CD4-positive, CD25-positive, alpha-beta regulatory T cell (primary cell): ENCODE results near the gene HBB. TPM values are rescaled to one million over a fixed set of nuclear protein-coding genes. Genes with fewer than 3 reads are reported as not detected.

Experiments used
- ATAC-seq, 2 donors: fragments of 150-1000 bp; cut with Tn5 transposase; one replicate each; pipeline ENCODE4 v1.10.0; 2021; ENCODE audit warnings: low read depth in 2 of 2, moderate number of reproducible peaks in 2 of 2, moderate library complexity in 1 of 2
- DNase-seq, 3 donors: peaks; one replicate each; pipeline versions ENCODE4 v3.0.0 to v3.0.0-alpha.2; 2012 to 2022; ENCODE audit warnings: mixed read lengths in 1 of 3
- H3K27ac ChIP-seq: one replicate; pipeline ENCODE4 v1.7.0; 2013; ENCODE audit warnings: mild to moderate bottlenecking, low read length; ENCODE audit not compliant: insufficient read depth, poor library complexity, severe bottlenecking
- H3K27me3 ChIP-seq: one replicate; pipeline ENCODE4 v1.7.0; 2013; ENCODE audit warnings: low read length; ENCODE audit not compliant: control insufficient read depth, insufficient read depth
- H3K36me3 ChIP-seq: one replicate; pipeline ENCODE4 v1.7.0; 2013; ENCODE audit warnings: mild to moderate bottlenecking, low read length, moderate library complexity; ENCODE audit not compliant: control insufficient read depth, insufficient read depth
- H3K4me1 ChIP-seq: 2 replicates; pipeline ENCODE4 v1.7.0; 2013; ENCODE audit warnings: mild to moderate bottlenecking, low read length; ENCODE audit not compliant: insufficient read depth, control insufficient read depth, poor library complexity, severe bottlenecking
- H3K4me3 ChIP-seq: one replicate; pipeline ENCODE4 v1.7.0; 2013; ENCODE audit warnings: low read depth, mild to moderate bottlenecking, low read length, moderate library complexity
- H3K9me3 ChIP-seq, 2 experiments: 1 replicate in 1 of 2; 2 replicates in 1 of 2; pipeline ENCODE4 v1.7.0; 2013; ENCODE audit warnings: low read length in 2 of 2, mild to moderate bottlenecking in 1 of 2, moderate library complexity in 1 of 2; ENCODE audit not compliant: control insufficient read depth in 2 of 2
- H3K27ac Mint-ChIP-seq, 3 donors: one replicate each; pipeline ENCODE4 v1.8.0; 2020 to 2022; ENCODE audit warnings: mild to moderate bottlenecking in 3 of 3, mixed read lengths in 3 of 3, moderate library complexity in 2 of 3
- H3K27me3 Mint-ChIP-seq: one replicate; pipeline ENCODE4 v1.8.0; 2022; ENCODE audit warnings: mild to moderate bottlenecking, mixed read lengths
- H3K36me3 Mint-ChIP-seq: one replicate; pipeline ENCODE4 v1.8.0; 2020; ENCODE audit warnings: mixed read lengths
- H3K4me1 Mint-ChIP-seq, 4 donors: one replicate each; pipeline ENCODE4 v1.8.0; 2020 to 2022; ENCODE audit warnings: mixed read lengths in 4 of 4, mild to moderate bottlenecking in 1 of 4
- H3K4me3 Mint-ChIP-seq, 4 donors: one replicate each; pipeline ENCODE4 v1.8.0; 2020 to 2022; ENCODE audit warnings: mild to moderate bottlenecking in 4 of 4, mixed read lengths in 4 of 4, moderate library complexity in 3 of 4
- H3K9me3 Mint-ChIP-seq, 7 donors: one replicate each; pipeline ENCODE4 v1.8.0; 2020 to 2022; ENCODE audit warnings: mixed read lengths in 7 of 7, mild to moderate bottlenecking in 3 of 7, moderate library complexity in 2 of 7
- polyA plus RNA-seq, 4 donors: library from polyadenylated mRNA; unstranded; fragments of 300-500 nt; fragmentation: Illumina TruSeq; gene quantifications; one replicate each; pipeline ENCODE4 v1.2.3, GENCODE V29; 2021
- total RNA-seq: library from RNA; stranded (reverse); gene quantifications from one replicate; pipeline ENCODE4 v1.2.3, GENCODE V29; 2022

The HBB gene
- total and polyA plus RNA-seq, 5 donors from 2014 or later, result 0.37 to 4.4 (median 1.6) TPM; not detected in 1

DNA sequence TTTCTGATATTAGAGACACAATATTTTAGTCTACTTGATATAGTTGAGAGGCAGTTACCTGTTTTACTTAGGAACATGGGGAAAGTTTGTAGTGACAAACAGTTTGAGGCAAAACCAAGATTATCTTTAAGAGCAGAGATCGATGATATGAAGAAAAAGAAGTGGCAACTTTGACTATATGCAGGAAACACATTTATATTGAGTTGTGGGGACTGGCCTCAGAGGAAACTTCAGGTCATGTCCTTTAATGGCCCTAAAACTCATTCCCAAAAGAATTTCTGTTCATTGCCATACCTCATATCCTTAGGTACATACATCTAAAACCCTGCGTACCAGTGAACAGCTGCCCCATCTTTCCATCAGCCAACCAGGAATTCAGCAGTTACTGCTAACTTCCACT, 18.3 kb upstream of the HBB start:
- DNase-seq (no peak), ATAC-seq (no peak)
- H3K36me3 Mint-ChIP-seq, result no peaks in the 10 kb centered on the region
- H3K9me3 Mint-ChIP-seq, result peaks cover 0 to 3% (median 0%) of the 10 kb centered on the region in 7 donors
- Histone ChIP-seq H3K27ac (no peak overlapping the region), H3K4me3 (no peak overlapping the region), H3K27me3 (no peaks in the 10 kb centered on the region), H3K36me3 (no peaks in the 10 kb centered on the region), H3K9me3 (no peaks in the 10 kb centered on the region), H3K4me1 (no peaks in the 10 kb centered on the region)
- H3K4me1 Mint-ChIP-seq, result no peaks in the 10 kb centered on the region
- H3K27ac Mint-ChIP-seq, result no peak overlapping the region
- no peak overlapping the region for H3K4me3 Mint-ChIP-seq
- peaks cover 8% of the 10 kb centered on the region for H3K27me3 Mint-ChIP-seq

DNA sequence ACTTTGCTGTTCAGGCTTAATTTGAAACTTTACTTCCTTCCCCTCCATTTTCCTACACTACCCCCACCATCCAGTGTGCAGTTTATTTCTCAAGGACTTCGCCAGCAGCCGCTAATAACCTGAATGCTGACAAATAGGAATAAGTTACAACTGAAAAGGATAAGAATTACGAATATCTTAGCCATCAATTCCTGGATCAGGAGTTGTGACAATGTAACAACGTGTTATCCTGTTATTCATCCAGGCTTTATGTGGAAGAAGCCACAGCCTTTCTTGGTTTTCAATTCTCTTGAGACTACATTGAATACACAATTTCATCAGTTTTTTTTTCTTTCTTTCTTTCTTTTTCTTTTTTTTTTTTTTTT, 16.9 kb upstream of the HBB start:
- Mint-ChIP-seq H3K4me1 (no peaks in the 10 kb centered on the region), H3K36me3 (no peaks in the 10 kb centered on the region)
- H3K36me3 ChIP-seq, result no peaks in the 10 kb centered on the region

DNA sequence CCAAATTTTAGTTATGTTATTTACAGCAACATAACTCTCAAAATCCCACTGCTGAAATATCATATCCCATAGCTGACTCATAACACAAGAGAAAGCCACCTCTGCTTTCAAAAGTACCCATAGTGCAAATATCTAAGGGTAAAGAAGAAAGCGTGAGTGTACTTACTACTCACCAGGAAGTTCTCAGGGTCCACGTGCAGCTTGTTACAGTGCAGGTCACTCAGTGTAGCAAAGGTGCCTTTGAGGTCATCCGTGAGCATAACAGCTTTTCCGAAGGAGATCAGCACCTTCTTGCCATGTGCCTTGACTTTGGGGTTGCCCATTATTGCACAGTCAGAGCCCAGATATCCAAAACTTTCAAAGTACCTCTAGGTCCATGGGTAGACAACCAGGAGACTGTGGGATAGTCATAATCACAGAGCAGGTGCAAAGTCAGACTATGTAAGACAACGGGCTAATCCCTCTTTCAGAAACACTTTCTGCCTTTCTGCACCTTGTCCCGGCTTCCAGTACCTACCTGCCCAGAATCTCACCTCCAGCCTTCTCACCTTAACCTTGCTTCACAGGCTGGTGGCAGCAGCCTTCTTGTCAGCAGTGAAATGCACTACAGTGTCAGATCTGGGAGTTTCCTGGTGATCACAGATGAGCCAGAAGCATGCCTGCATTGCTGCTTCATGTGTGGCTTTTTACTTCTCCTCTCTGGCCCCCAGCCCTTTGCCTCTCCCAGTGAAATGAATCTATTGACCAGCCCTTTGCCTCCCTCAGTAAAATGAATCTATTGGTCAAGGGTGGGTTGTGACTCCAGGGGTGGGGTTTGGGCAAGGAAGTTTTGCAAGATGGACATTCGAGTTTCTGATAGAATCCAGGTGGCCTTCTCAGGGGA, 16.3 kb upstream of the HBB start:
- Mint-ChIP-seq H3K4me3 (no peak overlapping the region), H3K4me1 (no peaks in the 10 kb centered on the region), H3K27me3 (peaks cover 8% of the 10 kb centered on the region), H3K27ac (no peak overlapping the region), H3K9me3 (peaks cover 0 to 3% (median 0%) of the 10 kb centered on the region in 7 donors), H3K36me3 (no peaks in the 10 kb centered on the region)
- no peaks in the 10 kb centered on the region for H3K27me3 ChIP-seq
- H3K27ac ChIP-seq, result no peak overlapping the region
- no peaks in the 10 kb centered on the region for H3K36me3 ChIP-seq
- no peak overlapping the region for H3K4me3 ChIP-seq
- DNase-seq, result no peak
- ATAC-seq, result no peak
- no peaks in the 10 kb centered on the region for H3K4me1 ChIP-seq
- H3K9me3 ChIP-seq, result no peaks in the 10 kb centered on the region

More for the DNA sequence above, 16.9 kb upstream of the HBB start:
- Histone ChIP-seq H3K9me3 (no peaks in the 10 kb centered on the region), H3K27me3 (no peaks in the 10 kb centered on the region), H3K27ac (no peak overlapping the region), H3K4me3 (no peak overlapping the region), H3K4me1 (no peaks in the 10 kb centered on the region)
- ATAC-seq, result no peak
- Mint-ChIP-seq H3K27me3 (peaks cover 8% of the 10 kb centered on the region), H3K4me3 (no peak overlapping the region), H3K9me3 (peaks cover 0 to 3% (median 0%) of the 10 kb centered on the region in 7 donors), H3K27ac (no peak overlapping the region)
- DNase-seq, result no peak

DNA sequence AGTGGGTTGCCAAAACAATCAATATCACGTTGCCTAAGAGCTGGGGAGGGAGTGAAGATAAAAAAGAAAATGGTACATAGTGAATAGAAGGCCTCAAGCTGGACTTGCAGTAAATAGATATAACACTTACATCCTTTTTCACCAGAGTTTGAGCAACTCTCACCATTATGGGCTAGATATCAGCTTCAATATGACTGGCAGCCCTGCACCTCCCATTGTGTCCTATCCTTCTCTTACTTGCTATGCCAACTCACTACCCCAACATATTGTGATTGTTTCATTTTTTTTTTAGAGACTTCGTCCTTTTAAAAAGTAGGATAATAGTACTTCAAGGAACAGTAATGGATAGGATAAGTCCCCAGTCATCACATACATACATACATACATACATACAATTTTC, 15.3 kb upstream of the HBB start:
- Mint-ChIP-seq H3K27me3 (peaks cover 8% of the 10 kb centered on the region), H3K4me1 (no peaks in the 10 kb centered on the region), H3K9me3 (peaks cover 0 to 3% (median 0%) of the 10 kb centered on the region in 7 donors), H3K4me3 (no peak overlapping the region), H3K36me3 (no peaks in the 10 kb centered on the region), H3K27ac (no peak overlapping the region)
- no peak for DNase-seq
- no peaks in the 10 kb centered on the region for H3K27me3 ChIP-seq
- H3K4me3 ChIP-seq, result no peak overlapping the region
- no peak for ATAC-seq
- no peaks in the 10 kb centered on the region for H3K4me1 ChIP-seq
- no peaks in the 10 kb centered on the region for H3K36me3 ChIP-seq
- no peaks in the 10 kb centered on the region for H3K9me3 ChIP-seq
- H3K27ac ChIP-seq, result no peak overlapping the region

DNA sequence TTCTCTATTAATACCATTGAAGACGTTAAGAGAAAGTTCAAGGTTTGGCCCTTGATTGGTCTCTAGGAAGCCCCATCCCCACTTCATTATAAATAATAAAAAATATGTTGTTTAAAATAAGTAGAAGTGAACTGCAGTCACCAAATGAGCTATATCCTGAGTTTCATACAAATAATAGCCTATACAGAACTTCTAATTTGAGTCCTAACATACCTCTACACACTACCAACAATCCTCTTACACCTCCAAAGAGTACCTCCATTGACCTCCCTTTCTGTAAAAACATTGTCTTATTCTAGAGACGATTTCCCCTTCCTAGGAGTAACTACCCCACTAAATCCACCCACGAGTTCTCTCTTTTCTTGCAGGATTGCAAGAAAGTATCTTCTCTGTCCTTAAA, 14.6 kb upstream of the HBB start:
- Histone ChIP-seq H3K27ac (no peak overlapping the region), H3K36me3 (no peaks in the 10 kb centered on the region), H3K27me3 (no peaks in the 10 kb centered on the region), H3K9me3 (no peaks in the 10 kb centered on the region), H3K4me1 (no peaks in the 10 kb centered on the region), H3K4me3 (no peak overlapping the region)
- Mint-ChIP-seq H3K27me3 (peaks cover 4% of the 10 kb centered on the region), H3K9me3 (peaks cover 0 to 3% (median 0%) of the 10 kb centered on the region in 7 donors), H3K4me1 (no peaks in the 10 kb centered on the region), H3K4me3 (no peak overlapping the region), H3K36me3 (no peaks in the 10 kb centered on the region), H3K27ac (no peak overlapping the region)
- DNase-seq (no peak), ATAC-seq (no peak)

DNA sequence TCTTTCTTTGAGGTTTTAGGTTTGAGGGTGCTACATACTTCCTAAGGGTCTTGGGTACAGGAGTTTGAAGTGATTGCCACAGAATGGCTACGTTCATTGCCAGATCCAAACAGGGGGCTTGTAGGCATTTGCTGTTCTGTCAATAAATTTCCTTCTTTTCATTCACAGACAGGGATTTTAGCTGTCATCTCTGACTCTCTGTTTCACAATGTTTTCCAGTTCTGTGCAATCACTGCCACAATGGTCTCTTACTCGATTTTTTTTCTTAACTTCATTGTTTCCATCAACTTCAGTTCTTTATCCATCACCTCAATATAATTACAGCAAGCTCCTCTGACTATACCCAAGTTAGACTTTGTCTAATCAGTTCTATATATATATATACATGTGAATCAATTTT, 13.6 kb upstream of the HBB start:
- Mint-ChIP-seq H3K4me3 (no peak overlapping the region), H3K4me1 (no peaks in the 10 kb centered on the region), H3K36me3 (no peaks in the 10 kb centered on the region), H3K9me3 (no peaks in the 10 kb centered on the region), H3K27ac (no peak overlapping the region), H3K27me3 (peaks cover 4% of the 10 kb centered on the region)
- Histone ChIP-seq H3K27me3 (no peaks in the 10 kb centered on the region), H3K27ac (no peak overlapping the region), H3K36me3 (no peaks in the 10 kb centered on the region), H3K9me3 (no peaks in the 10 kb centered on the region), H3K4me3 (no peak overlapping the region), H3K4me1 (no peaks in the 10 kb centered on the region)
- ATAC-seq, result no peak
- no peak for DNase-seq

DNA sequence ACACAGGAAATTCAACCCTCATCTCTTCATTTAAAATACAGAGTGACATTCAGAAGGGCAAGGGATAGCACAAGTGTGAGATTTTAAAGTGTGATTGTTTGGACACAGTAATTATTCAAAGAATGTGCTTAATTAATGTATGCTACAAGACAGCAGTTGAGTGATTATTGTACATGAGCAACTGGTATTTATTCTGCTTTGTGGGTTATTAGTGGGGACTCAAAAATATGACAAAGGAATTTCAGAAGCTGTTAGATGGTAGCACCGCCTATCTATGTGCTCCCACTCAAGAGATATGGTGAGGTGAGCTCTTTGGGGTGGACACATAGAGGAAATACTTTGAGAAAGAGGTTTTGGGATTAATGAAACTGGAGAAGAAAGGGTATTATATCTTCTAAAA, 13.2 kb upstream of the HBB start:
- Histone ChIP-seq H3K36me3 (no peaks in the 10 kb centered on the region), H3K4me3 (no peak overlapping the region), H3K9me3 (no peaks in the 10 kb centered on the region), H3K4me1 (no peaks in the 10 kb centered on the region), H3K27ac (no peak overlapping the region), H3K27me3 (no peaks in the 10 kb centered on the region)
- DNase-seq (no peak), ATAC-seq (no peak)
- Mint-ChIP-seq H3K4me3 (no peak overlapping the region), H3K4me1 (no peaks in the 10 kb centered on the region), H3K27ac (no peak overlapping the region), H3K36me3 (no peaks in the 10 kb centered on the region), H3K27me3 (peaks cover 4% of the 10 kb centered on the region), H3K9me3 (no peaks in the 10 kb centered on the region)

DNA sequence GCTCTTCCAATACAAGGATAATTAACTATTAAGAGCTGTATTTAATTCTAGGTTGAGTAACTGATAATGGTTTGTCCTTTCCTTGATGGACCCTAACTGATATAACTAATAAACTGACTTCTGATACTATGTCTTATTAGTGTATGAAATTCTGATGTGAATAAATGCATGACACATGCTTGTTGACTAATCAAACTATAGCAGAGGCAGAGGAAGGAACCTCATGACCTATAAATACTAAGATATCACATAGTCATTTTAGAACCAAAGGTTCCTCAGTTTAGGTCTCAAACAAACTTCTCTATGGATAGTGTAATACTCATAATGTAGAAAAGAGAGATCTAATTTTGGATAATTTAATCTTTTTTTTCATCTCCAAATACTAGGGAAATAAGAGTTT, 12.2 kb upstream of the HBB start:
- H3K36me3 ChIP-seq, result no peaks in the 10 kb centered on the region
- H3K27ac ChIP-seq, result no peak overlapping the region
- no peaks in the 10 kb centered on the region for H3K9me3 ChIP-seq
- Mint-ChIP-seq H3K27ac (no peak overlapping the region), H3K36me3 (no peaks in the 10 kb centered on the region), H3K27me3 (peaks cover 4% of the 10 kb centered on the region), H3K4me3 (no peak overlapping the region), H3K9me3 (no peaks in the 10 kb centered on the region), H3K4me1 (peaks cover 0 to 3% (median 0%) of the 10 kb centered on the region in 4 donors)
- no peaks in the 10 kb centered on the region for H3K27me3 ChIP-seq
- ATAC-seq (no peak), DNase-seq (no peak)
- H3K4me1 ChIP-seq, result no peaks in the 10 kb centered on the region
- H3K4me3 ChIP-seq, result no peak overlapping the region
